ENCODE data around the gene GSK3B.

- TF ChIP-seq EZH2 (IDR thresholded peaks at IDR 0.05; ENCODE audit: borderline replicate concordance, low read length) (no peak), CTCF (conservative IDR thresholded peaks at IDR 0.05 in 1 of 2, IDR thresholded peaks at IDR 0.05 in 1 of 2; ENCODE audit: extremely low read depth in 1 of 2, insufficient read depth in 1 of 2, low read depth in 1 of 2, low read length in 2 of 2) (no peak)
These were observed 262.3 kb downstream of the GSK3B start for GRCh38 chr3:119831941-119832371.

Measured in mammary epithelial cell (primary cell).